ENCODE measurements around the gene GEN1.

GEN1 gene

GRCh38 chr2:17736989-17737388 lies 16.9 kb upstream of the GEN1 start:
- no peak for TF ChIP-seq CTCF (conservative IDR thresholded peaks at IDR 0.05; ENCODE audit: low read length)
- peak; percentile 86 for DNase-seq (ENCODE audit: low read depth)
- H3K4me3 ChIP-seq (ENCODE audit: low read length) = no peak overlapping the region

GRCh38 chr2:17740203-17740602 lies 13.7 kb upstream of the GEN1 start:
- TF ChIP-seq CTCF (conservative IDR thresholded peaks at IDR 0.05; ENCODE audit: low read length) = no peak
- no peak for DNase-seq (ENCODE audit: low read depth)
- H3K4me3 ChIP-seq (ENCODE audit: low read length) = no peak overlapping the region

GRCh38 chr2:17747684-17748452 lies 6.1 kb upstream of the GEN1 start:
- no peak for TF ChIP-seq CTCF (conservative IDR thresholded peaks at IDR 0.05; ENCODE audit: low read length)
- H3K4me3 ChIP-seq (ENCODE audit: low read length) = no peak overlapping the region
- DNase-seq (ENCODE audit: low read depth) = no peak

- TF ChIP-seq CTCF (conservative IDR thresholded peaks at IDR 0.05; ENCODE audit: low read length) = no peak
- no peak overlapping the region for H3K4me3 ChIP-seq (ENCODE audit: low read length)
- no peak for DNase-seq (ENCODE audit: low read depth)
Observed at GRCh38 chr2:17748745-17749144, 5.2 kb upstream of the GEN1 start.

- no peak for TF ChIP-seq CTCF (conservative IDR thresholded peaks at IDR 0.05; ENCODE audit: low read length)
- H3K4me3 ChIP-seq (ENCODE audit: low read length) = no peak overlapping the region
Observed at GRCh38 chr2:17749753-17750438, 4.0 kb upstream of the GEN1 start.

GRCh38 chr2:17752246-17752645 lies 1.7 kb upstream of the GEN1 start:
- no peak for TF ChIP-seq CTCF (conservative IDR thresholded peaks at IDR 0.05; ENCODE audit: low read length)
- peak overlapping the region; percentile 77 for H3K4me3 ChIP-seq (ENCODE audit: low read length)
- no peak for DNase-seq (ENCODE audit: low read depth)

More at GRCh38 chr2:17749753-17750438, 4.0 kb upstream of the GEN1 start:
- DNase-seq (ENCODE audit: low read depth) = no peak
